Endothelial cell of umbilical vein (primary cell): ENCODE results near the gene TMEM191B. TPM values are rescaled to one million over a fixed set of nuclear protein-coding genes. Genes with fewer than 3 reads are reported as not detected.
"Not testable (repeated sequence)": the region's sequence is repeated elsewhere in the genome, so short reads cannot be mapped to it uniquely, and the experiment has no call there.

Experiments used
- BruUV-seq: library from RNA; stranded (reverse); fragments of 400-500 nt; replicated peaks from 2 replicates; lab custom pipeline; 2021; lab: Mats Ljungman, UMichigan
- CTCF ChIA-PET: fragments of 300-600, 350-600 bp; sonication (Branson Sonifier 250); formaldehyde crosslinking; loops from one replicate; lab custom pipeline; 2021; ENCODE audit warnings: antibody characterized with exemption, inconsistent platforms; lab: Charles Lee
- POLR2A ChIA-PET: fragments of 300-600, 350-600 bp; sonication (Branson Sonifier 250); formaldehyde crosslinking; loops from one replicate; lab custom pipeline; 2021; ENCODE audit warnings: antibody characterized with exemption, inconsistent platforms; lab: Charles Lee
- DNase-seq: peaks from one replicate; pipeline ENCODE4 v3.0.0-alpha.2; 2011; ENCODE audit warnings: low read depth, low spot score
- FAIRE-seq: peaks from 2 replicates; lab custom pipeline; 2011; peaks lifted over from hg19 to GRCh38; lab: Jason Lieb, UNC
- H2AFZ ChIP-seq: 2 replicates; pipeline ENCODE4 v1.6.0; 2012; ENCODE audit warnings: low read depth, low read length, control low read depth, inconsistent platforms
- H3K27ac ChIP-seq: 2 replicates; pipeline ENCODE4 v1.5.1; 2011; ENCODE audit warnings: low read depth, mild to moderate bottlenecking, control low read depth, low read length, moderate library complexity; ENCODE audit not compliant: insufficient read depth
- H3K27me3 ChIP-seq, 2 experiments: 2 replicates each; pipeline versions ENCODE4 v1.6.0 to v1.6.1; 2011; ENCODE audit warnings: low read length in 2 of 2, mixed read lengths in 1 of 2; ENCODE audit not compliant: control insufficient read depth in 2 of 2, insufficient read depth in 2 of 2
- H3K36me3 ChIP-seq, 2 experiments: 2 replicates in 1 of 2; 3 replicates in 1 of 2; pipeline ENCODE4 v1.5.1; 2011; ENCODE audit warnings: low read length in 2 of 2, mild to moderate bottlenecking in 1 of 2, moderate library complexity in 1 of 2; ENCODE audit not compliant: control insufficient read depth in 2 of 2, insufficient read depth in 2 of 2; ENCODE audit errors: extremely low read depth in 1 of 2
- H3K4me1 ChIP-seq: 3 replicates; pipeline ENCODE4 v1.5.1; 2011; ENCODE audit warnings: mild to moderate bottlenecking, low read length; ENCODE audit not compliant: control insufficient read depth, insufficient read depth; ENCODE audit errors: extremely low read depth
- H3K4me2 ChIP-seq: 2 replicates; pipeline ENCODE4 v1.6.1; 2011; ENCODE audit warnings: low read length, control low read depth, mixed read lengths; ENCODE audit not compliant: insufficient read depth
- H3K4me3 ChIP-seq, 3 experiments: fragments of 200-600 bp in 1 of 3; sonication (generic), shearing (Covaris generic) in 1 of 3; replicated peaks in 1 of 3; 2 replicates each; pipeline ENCODE4 v1.5.1; 2011 to 2016; ENCODE audit warnings: control low read depth in 3 of 3, low read length in 3 of 3, mild to moderate bottlenecking in 2 of 3, inconsistent platforms in 1 of 3, low read depth in 1 of 3, moderate library complexity in 1 of 3; ENCODE audit not compliant: insufficient read depth in 1 of 3
- H3K79me2 ChIP-seq: 2 replicates; pipeline ENCODE4 v1.6.0; 2012; ENCODE audit warnings: low read length, inconsistent platforms; ENCODE audit not compliant: control insufficient read depth, insufficient read depth
- H3K9ac ChIP-seq: replicated peaks from 2 replicates; pipeline ENCODE3; 2011; ENCODE audit warnings: low read length, control low read depth; ENCODE audit not compliant: insufficient read depth; ENCODE audit errors: extremely low read depth
- H3K9me1 ChIP-seq: replicated peaks from 3 replicates; pipeline ENCODE4 v1.6.0; 2011; ENCODE audit warnings: mild to moderate bottlenecking, low read length; ENCODE audit not compliant: control insufficient read depth, insufficient read depth; ENCODE audit errors: extremely low read depth
- H3K9me3 ChIP-seq: replicated peaks from 2 replicates; pipeline ENCODE4 v1.5.1; 2012; ENCODE audit warnings: low read length, inconsistent platforms; ENCODE audit not compliant: control insufficient read depth, insufficient read depth
- H4K20me1 ChIP-seq: replicated peaks from 2 replicates; pipeline ENCODE3; 2011; ENCODE audit warnings: mild to moderate bottlenecking, low read length; ENCODE audit not compliant: control insufficient read depth, insufficient read depth; ENCODE audit errors: extremely low read depth
- dilution Hi-C: fragments of 300-500 bp; cut with MboI; formaldehyde crosslinking; loops from one replicate; pipeline ENCODE4 v1.15.0; 2019; ENCODE audit warnings: low sequenced_read_pairs; ENCODE audit not compliant: extremely low pct_ligation_motif_present
- intact Hi-C: fragments of 100-400 bp; cut with micrococcal nuclease; formaldehyde crosslinking; loops from one replicate; pipeline ENCODE4 v1.10.0; 2022
- polyA plus RNA-seq, 4 experiments: library from polyadenylated mRNA; depleted of rRNA in 3 of 4; stranded (reverse) in 3 of 4; unstranded in 1 of 4; fragments of >200 nt; gene quantifications; 2 replicates each; pipeline versions ENCODE4 v1.2.1 to v1.2.3, GENCODE V29; 2011 to 2012; ENCODE audit warnings: missing spikeins in 1 of 4
- total RNA-seq: library from RNA; stranded (reverse); gene quantifications from 2 replicates; pipeline ENCODE4 v1.2.3, GENCODE V29; 2021

Gene TMEM191B
- total and polyA plus RNA-seq, 2 donors (not counting 3 experiments of a cell fraction or from before 2014, with no cell fraction given): 0.33 TPM; not detected in 1

DNA sequence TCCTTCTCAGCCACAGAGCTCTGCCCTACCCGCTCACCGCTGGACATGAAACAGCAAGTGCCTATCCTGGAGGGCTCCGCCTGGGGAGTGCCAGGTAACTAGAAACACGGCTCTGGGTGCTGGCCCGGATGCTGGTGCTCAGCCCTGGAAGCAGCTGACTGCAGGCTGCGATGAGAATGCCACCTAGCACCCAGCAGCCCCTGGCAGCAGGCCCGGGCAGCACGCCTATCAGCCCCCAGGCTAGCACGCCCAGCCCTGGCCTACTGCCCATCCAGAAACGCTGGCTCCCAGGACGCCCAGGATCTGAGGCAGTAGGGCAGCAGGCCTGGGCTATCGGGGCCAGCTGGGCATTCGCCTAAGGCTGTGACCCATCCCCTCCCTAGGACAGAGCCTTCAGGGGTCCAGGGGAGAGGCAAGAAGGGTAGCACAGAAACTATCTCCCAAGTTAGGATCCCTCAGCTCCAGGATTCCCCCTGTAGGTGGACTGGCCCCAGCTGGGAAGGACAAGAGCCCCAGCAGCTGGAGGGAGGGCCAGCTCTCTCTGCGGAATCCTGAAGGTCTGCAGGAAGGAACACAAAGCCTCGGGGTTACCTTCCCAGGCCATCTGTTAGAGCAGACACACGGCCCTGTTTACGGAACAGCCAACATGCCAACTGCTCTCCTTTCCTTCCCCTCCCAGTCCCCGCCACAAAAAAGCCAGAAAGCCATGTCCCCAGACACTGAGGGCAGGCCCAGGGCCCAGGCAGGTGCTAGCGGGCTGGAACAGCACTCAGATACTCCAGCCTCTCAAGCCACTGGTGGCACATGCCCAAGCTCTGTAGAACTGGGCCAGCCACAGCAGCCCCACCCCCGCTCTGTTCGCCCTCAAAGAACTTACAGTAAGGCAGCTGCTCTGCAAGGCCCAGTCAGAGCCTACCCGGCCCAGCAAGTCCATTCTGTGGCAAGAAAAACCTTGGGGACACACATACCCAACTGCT, 27.0 kb downstream of the TMEM191B start:
- H3K4me3 ChIP-seq, CTCF ChIA-PET, H3K9ac ChIP-seq, H3K9me3 ChIP-seq, H3K4me2 ChIP-seq, H3K4me1 ChIP-seq, H3K9me1 ChIP-seq, dilution Hi-C loops, BruUV-seq, intact Hi-C loops, H3K27me3 ChIP-seq, H4K20me1 ChIP-seq, POLR2A ChIA-PET, H2AFZ ChIP-seq, H3K79me2 ChIP-seq, DNase-seq, H3K27ac ChIP-seq, FAIRE-seq, H3K36me3 ChIP-seq: not testable (repeated sequence)

DNA sequence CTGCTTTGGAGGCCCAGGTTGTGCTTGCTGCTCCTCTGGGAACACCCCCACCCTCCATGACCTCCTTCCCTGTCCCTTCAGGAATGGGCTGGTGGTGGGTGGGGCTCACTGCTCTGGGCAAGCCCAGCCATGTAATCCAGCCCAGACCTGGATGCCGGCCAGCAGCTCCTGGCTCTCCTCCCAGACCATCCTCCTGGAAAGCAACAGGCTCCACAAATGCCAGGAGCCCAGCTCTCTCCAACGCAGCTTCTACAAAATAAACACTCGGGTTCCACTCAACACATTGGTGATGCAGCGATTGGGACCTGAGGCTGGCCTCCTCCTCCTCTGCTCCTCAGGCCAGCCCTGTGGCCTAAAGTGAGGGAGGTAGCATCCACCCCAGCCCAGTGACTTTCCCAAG, 30.9 kb downstream of the TMEM191B start:
- dilution Hi-C loops, H3K9ac ChIP-seq, CTCF ChIA-PET, H2AFZ ChIP-seq, DNase-seq, FAIRE-seq, H3K4me1 ChIP-seq, H3K9me3 ChIP-seq, H3K79me2 ChIP-seq, H3K4me2 ChIP-seq, H3K36me3 ChIP-seq, BruUV-seq, H3K9me1 ChIP-seq, H3K4me3 ChIP-seq, H4K20me1 ChIP-seq, POLR2A ChIA-PET, H3K27me3 ChIP-seq, H3K27ac ChIP-seq, intact Hi-C loops: not testable (repeated sequence)

DNA sequence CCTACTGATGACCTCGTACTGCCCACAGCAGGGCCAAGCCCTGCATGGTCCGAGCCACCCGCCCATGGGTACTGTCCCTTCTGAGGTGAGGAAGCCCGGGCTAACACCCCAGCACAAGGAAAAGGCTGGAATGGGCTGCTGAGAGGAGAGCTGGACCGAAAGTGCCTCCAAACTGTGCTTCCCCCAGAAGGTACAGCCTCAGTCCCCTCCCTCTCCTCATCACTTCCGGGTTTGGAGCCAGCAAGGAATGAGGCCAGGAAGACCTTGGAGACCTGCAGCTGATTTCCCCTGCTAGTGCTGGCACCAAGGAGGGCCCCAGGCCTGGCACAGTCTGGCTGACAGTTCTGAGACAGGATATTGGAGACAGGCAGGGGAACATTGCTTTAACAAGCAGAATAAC, 31.3 kb downstream of the TMEM191B start:
- H3K9me1 ChIP-seq, H3K79me2 ChIP-seq, H2AFZ ChIP-seq, BruUV-seq, H3K27ac ChIP-seq, FAIRE-seq, DNase-seq, H3K4me1 ChIP-seq, H4K20me1 ChIP-seq, H3K27me3 ChIP-seq, H3K9ac ChIP-seq, H3K9me3 ChIP-seq, POLR2A ChIA-PET, H3K4me2 ChIP-seq, H3K36me3 ChIP-seq, H3K4me3 ChIP-seq, intact Hi-C loops, dilution Hi-C loops, CTCF ChIA-PET: not testable (repeated sequence)
